IMR-90 (cell line): Measurements from ENCODE around the gene NKX6-1. TPM values are rescaled to one million over a fixed set of nuclear protein-coding genes. Genes with fewer than 3 reads are reported as not detected.

Source experiments
- ATAC-seq: fragments of 200-7000 bp; cut with Tn5 transposase; 2 replicates; pipeline ENCODE4 v1.9.1; 2020; ENCODE audit warnings: low read depth, mild to moderate bottlenecking, moderate library complexity
- BruUV-seq: library from RNA; stranded (reverse); fragments of 400-500 nt; replicated peaks from 2 replicates; lab custom pipeline; 2021; lab: Mats Ljungman, UMichigan
- CTCF ChIA-PET: fragments of 300-600 bp; formaldehyde crosslinking; extraction: SDS; loops from one replicate; lab custom pipeline; 2021; ENCODE audit warnings: antibody characterized with exemption; lab: Yijun Ruan, JAX
- POLR2A ChIA-PET: fragments of 300-600 bp; sonication (Branson Sonifier 250); formaldehyde crosslinking; loops from one replicate; lab custom pipeline; 2022; ENCODE audit warnings: antibody characterized with exemption; ENCODE audit not compliant: unreplicated experiment; lab: Charles Lee
- DNase-seq: peaks from one replicate; pipeline ENCODE4 v3.0.0; 2013
- H2AFZ ChIP-seq: replicated peaks from 2 replicates; pipeline ENCODE3; 2013; ENCODE audit warnings: low read length, mild to moderate bottlenecking; ENCODE audit not compliant: poor library complexity
- H2AK5ac ChIP-seq: 2 replicates; pipeline ENCODE4 v1.6.1; 2013; ENCODE audit warnings: low read depth, low read length, inconsistent platforms
- H2AK9ac ChIP-seq: replicated peaks from 2 replicates; pipeline ENCODE3; 2013; ENCODE audit warnings: mild to moderate bottlenecking, low read depth, low read length, moderate library complexity; ENCODE audit not compliant: poor library complexity
- H2BK120ac ChIP-seq: 2 replicates; pipeline ENCODE4 v1.6.1; 2013; ENCODE audit warnings: low read depth, low read length, inconsistent platforms
- H2BK15ac ChIP-seq: 3 replicates; pipeline ENCODE4 v1.6.1; 2013; ENCODE audit warnings: low read depth, low read length, inconsistent platforms
- H2BK20ac ChIP-seq: 2 replicates; pipeline ENCODE4 v1.6.1; 2013; ENCODE audit warnings: low read depth, mild to moderate bottlenecking, inconsistent platforms, low read length, moderate library complexity
- H2BK5ac ChIP-seq: 2 replicates; pipeline ENCODE4 v1.6.1; 2013; ENCODE audit warnings: mild to moderate bottlenecking, low read depth, low read length, inconsistent platforms; ENCODE audit not compliant: poor library complexity, severe bottlenecking
- H3K14ac ChIP-seq: replicated peaks from 2 replicates; pipeline ENCODE4 v1.6.1; 2013; ENCODE audit warnings: low read depth, low read length, inconsistent platforms
- H3K18ac ChIP-seq: 2 replicates; pipeline ENCODE4 v1.6.1; 2013; ENCODE audit warnings: low read depth, low read length, control low read depth
- H3K23ac ChIP-seq: 2 replicates; pipeline ENCODE4 v1.6.1; 2013; ENCODE audit warnings: low read depth, low read length, inconsistent platforms
- H3K27ac ChIP-seq: 2 replicates; pipeline ENCODE4 v1.5.1; 2013; ENCODE audit warnings: mild to moderate bottlenecking, control low read depth, low read length; ENCODE audit not compliant: insufficient read depth
- H3K27me3 ChIP-seq: 2 replicates; pipeline ENCODE4 v1.6.1; 2013; ENCODE audit warnings: low read length; ENCODE audit not compliant: control insufficient read depth, insufficient read depth
- H3K36me3 ChIP-seq: 2 replicates; pipeline ENCODE4 v1.6.1; 2013; ENCODE audit warnings: low read length, mixed read lengths; ENCODE audit not compliant: control insufficient read depth, insufficient read depth
- H3K4ac ChIP-seq: 2 replicates; pipeline ENCODE4 v1.6.1; 2013; ENCODE audit warnings: low read depth, low read length, inconsistent platforms
- H3K4me1 ChIP-seq: 2 replicates; pipeline ENCODE4 v1.6.1; 2013; ENCODE audit warnings: low read length, mixed read lengths; ENCODE audit not compliant: control insufficient read depth, insufficient read depth
- H3K4me2 ChIP-seq: 2 replicates; pipeline ENCODE4 v1.6.1; 2013; ENCODE audit warnings: low read depth, mild to moderate bottlenecking, control low read depth, low read length, moderate library complexity
- H3K4me3 ChIP-seq: 2 replicates; pipeline ENCODE4 v1.5.1; 2013; ENCODE audit warnings: low read depth, mild to moderate bottlenecking, control low read depth, low read length, moderate library complexity; ENCODE audit not compliant: insufficient read depth
- H3K56ac ChIP-seq: 2 replicates; pipeline ENCODE4 v1.6.1; 2013; ENCODE audit warnings: low read length, inconsistent platforms; ENCODE audit not compliant: insufficient read depth; ENCODE audit errors: extremely low read depth
- H3K79me1 ChIP-seq, 2 experiments: 2 replicates each; pipeline ENCODE4 v1.6.1; 2013; ENCODE audit warnings: low read length in 2 of 2, inconsistent platforms in 1 of 2, low read depth in 1 of 2
- H3K9ac ChIP-seq: 2 replicates; pipeline ENCODE4 v1.6.1; 2013; ENCODE audit warnings: low read depth, low read length, control low read depth
- H3K9me1 ChIP-seq: 2 replicates; pipeline ENCODE4 v1.6.1; 2013; ENCODE audit warnings: low read length, inconsistent platforms; ENCODE audit not compliant: insufficient read depth
- H3K9me3 ChIP-seq: 2 replicates; pipeline ENCODE4 v1.6.1; 2013; ENCODE audit warnings: low read length; ENCODE audit not compliant: control insufficient read depth, insufficient read depth
- H4K20me1 ChIP-seq: 2 replicates; pipeline ENCODE4 v1.6.1; 2013; ENCODE audit warnings: low read length, inconsistent platforms; ENCODE audit not compliant: insufficient read depth
- H4K5ac ChIP-seq: 2 replicates; pipeline ENCODE4 v1.6.1; 2013; ENCODE audit warnings: mild to moderate bottlenecking, low read depth, low read length, control low read depth
- H4K8ac ChIP-seq, 2 experiments: 2 replicates each; pipeline ENCODE4 v1.6.1; 2013; ENCODE audit warnings: low read depth in 2 of 2, low read length in 2 of 2, control low read depth in 1 of 2, inconsistent platforms in 1 of 2
- H4K91ac ChIP-seq: 2 replicates; pipeline ENCODE4 v1.6.1; 2013; ENCODE audit warnings: low read depth, low read length, inconsistent platforms; ENCODE audit not compliant: insufficient read depth
- CHD1 ChIP-seq: IDR thresholded peaks from 2 replicates; pipeline ENCODE4 v1.6.1; 2012; ENCODE audit warnings: low read depth, low read length, improper control_type of control experiment
- FOS ChIP-seq: fragments of 150-350 bp; IDR thresholded peaks from 2 replicates; pipeline ENCODE4 v1.6.1; 2016; ENCODE audit warnings: low read depth, low read length
- MAZ ChIP-seq: IDR thresholded peaks from 2 replicates; pipeline ENCODE4 v1.6.1; 2012; ENCODE audit warnings: low read depth, mild to moderate bottlenecking, low read length, improper control_type of control experiment, moderate library complexity, borderline replicate concordance
- POLR2A ChIP-seq: IDR thresholded peaks from 2 replicates; pipeline ENCODE4 v1.6.1; 2012; ENCODE audit warnings: mild to moderate bottlenecking, low read depth, low read length
- RAD21 ChIP-seq: IDR thresholded peaks from 2 replicates; pipeline ENCODE4 v1.6.1; 2012; ENCODE audit warnings: low read length, improper control_type of control experiment
- RCOR1 ChIP-seq: IDR thresholded peaks from 2 replicates; pipeline ENCODE4 v1.6.1; 2012; ENCODE audit warnings: mild to moderate bottlenecking, low read length, improper control_type of control experiment; ENCODE audit not compliant: insufficient replicate concordance
- SMC3 ChIP-seq: fragments of 150-350 bp; IDR thresholded peaks from 2 replicates; pipeline ENCODE4 v1.6.1; 2016; ENCODE audit warnings: low read depth, mild to moderate bottlenecking, antibody characterized with exemption, low read length, moderate library complexity
- WGBS, 2 experiments: methylation state at CpG; one replicate each; pipeline versions ENCODE4 v1.1.5 to v1.1.7; 2013; ENCODE audit warnings: missing lambda C conversion rate in 2 of 2; ENCODE audit not compliant: insufficient read length in 1 of 2; ENCODE audit errors: extremely low coverage in 2 of 2; 5-methylcytosine and 5-hydroxymethylcytosine counted together
- dilution Hi-C: fragments of 300-500 bp; cut with HindIII; formaldehyde crosslinking; loops from one replicate; pipeline ENCODE4 v1.14.3; 2018; ENCODE audit warnings: low sequenced_read_pairs; ENCODE audit not compliant: unreplicated experiment
- in situ Hi-C: fragments of 300-500 bp; cut with MboI; formaldehyde crosslinking; loops from 3 replicates; pipeline ENCODE4 v1.14.3; 2019; ENCODE audit warnings: low sequenced_read_pairs, inconsistent platforms, mixed read lengths
- intact Hi-C: fragments of 100-400 bp; cut with micrococcal nuclease; formaldehyde crosslinking; loops from 2 replicates; pipeline ENCODE4 v1.10.0; 2022
- polyA plus RNA-seq, 3 experiments: library from polyadenylated mRNA; depleted of rRNA; stranded (reverse); fragments of >200 nt; gene quantifications; 2 replicates each; pipeline ENCODE4 v1.2.3, GENCODE V29; 2012; ENCODE audit warnings: low replicate concordance in 1 of 3
- total RNA-seq: library from RNA; depleted of rRNA; stranded (reverse); fragments of >200 nt; gene quantifications from 2 replicates; pipeline ENCODE4 v1.2.3, GENCODE V29; 2012
- TF ChIP-seq, protein P1 (sequence below): fragments of 150-350 bp; IDR thresholded peaks from 2 replicates; pipeline ENCODE4 v1.6.1; 2016; ENCODE audit warnings: low read depth, mild to moderate bottlenecking, low read length, moderate library complexity, borderline replicate concordance
- TF ChIP-seq, protein P2 (sequence below): conservative IDR thresholded peaks from 2 replicates; pipeline ENCODE4 v1.5.1; 2012; ENCODE audit warnings: mild to moderate bottlenecking, low read depth, low read length, improper control_type of control experiment
- TF ChIP-seq, protein P3 (sequence below): fragments of 150-350 bp; IDR thresholded peaks from 2 replicates; pipeline ENCODE4 v1.6.1; 2017; ENCODE audit warnings: mild to moderate bottlenecking, antibody characterized with exemption, low read length, low read depth

NKX6-1 gene
- total and polyA plus RNA-seq, 2 of the 4 experiments (the other 2 are of a cell fraction): under 0.01 to 0.24 TPM

DNA sequence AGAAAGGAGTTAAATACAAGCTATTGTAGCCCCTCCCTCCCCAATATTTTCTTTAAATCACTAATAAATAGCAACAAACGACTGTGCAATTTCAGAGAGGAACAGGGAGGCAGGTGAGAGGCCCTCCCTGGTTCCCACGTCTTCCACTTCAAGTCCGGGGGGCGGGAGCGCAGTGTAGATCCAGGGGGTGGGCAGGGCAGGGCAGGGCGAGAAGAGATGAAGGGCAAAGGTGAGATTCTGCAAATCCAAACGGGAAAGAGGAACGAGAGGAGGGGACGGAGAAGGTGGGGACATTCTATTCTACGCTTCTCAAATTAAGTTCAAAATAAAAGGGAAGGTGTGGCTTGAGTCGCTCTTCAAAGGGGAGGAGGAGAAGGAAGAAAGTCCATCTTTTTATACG, 6.8 kb downstream of the NKX6-1 start:
- H3K18ac ChIP-seq: no peak overlapping the region
- H3K4me3 ChIP-seq: no peak overlapping the region
- H3K9me3 ChIP-seq: peaks cover 19% of the 10 kb centered on the region
- no peak overlapping the region for H3K23ac ChIP-seq
- in situ Hi-C loops (no loop called here), dilution Hi-C loops (no loop called here), intact Hi-C loops (no loop called here)
- no peaks in the 10 kb centered on the region for H4K20me1 ChIP-seq
- H3K4me2 ChIP-seq: no peak overlapping the region
- H3K9ac ChIP-seq: no peak overlapping the region
- no peak for ATAC-seq
- H3K9me1 ChIP-seq: no peaks in the 10 kb centered on the region
- H2AK5ac ChIP-seq: no peak overlapping the region
- no peak overlapping the region for H2BK20ac ChIP-seq
- no peaks in the 10 kb centered on the region for H3K79me1 ChIP-seq
- no peak overlapping the region for H2BK120ac ChIP-seq
- H4K91ac ChIP-seq: no peak overlapping the region
- no peaks in the 10 kb centered on the region; the same call in 1 of the 2 replicates for H3K4me1 ChIP-seq
- H2BK15ac ChIP-seq: no peak overlapping the region
- peaks cover 53% of the 10 kb centered on the region for H3K27me3 ChIP-seq
- no TSS peak for BruUV-seq
- no peak for DNase-seq
- no peak overlapping the region for H4K5ac ChIP-seq
- H4K8ac ChIP-seq: no peak overlapping the region
- TF ChIP-seq FOS: no peak
- no peak for TF ChIP-seq CHD1
- TF ChIP-seq, protein P1, sequence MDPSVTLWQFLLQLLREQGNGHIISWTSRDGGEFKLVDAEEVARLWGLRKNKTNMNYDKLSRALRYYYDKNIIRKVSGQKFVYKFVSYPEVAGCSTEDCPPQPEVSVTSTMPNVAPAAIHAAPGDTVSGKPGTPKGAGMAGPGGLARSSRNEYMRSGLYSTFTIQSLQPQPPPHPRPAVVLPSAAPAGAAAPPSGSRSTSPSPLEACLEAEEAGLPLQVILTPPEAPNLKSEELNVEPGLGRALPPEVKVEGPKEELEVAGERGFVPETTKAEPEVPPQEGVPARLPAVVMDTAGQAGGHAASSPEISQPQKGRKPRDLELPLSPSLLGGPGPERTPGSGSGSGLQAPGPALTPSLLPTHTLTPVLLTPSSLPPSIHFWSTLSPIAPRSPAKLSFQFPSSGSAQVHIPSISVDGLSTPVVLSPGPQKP: no peak
- no peak for TF ChIP-seq SMC3
- no peak for TF ChIP-seq MAZ
- no peak for TF ChIP-seq RAD21
- TF ChIP-seq, protein P2, sequence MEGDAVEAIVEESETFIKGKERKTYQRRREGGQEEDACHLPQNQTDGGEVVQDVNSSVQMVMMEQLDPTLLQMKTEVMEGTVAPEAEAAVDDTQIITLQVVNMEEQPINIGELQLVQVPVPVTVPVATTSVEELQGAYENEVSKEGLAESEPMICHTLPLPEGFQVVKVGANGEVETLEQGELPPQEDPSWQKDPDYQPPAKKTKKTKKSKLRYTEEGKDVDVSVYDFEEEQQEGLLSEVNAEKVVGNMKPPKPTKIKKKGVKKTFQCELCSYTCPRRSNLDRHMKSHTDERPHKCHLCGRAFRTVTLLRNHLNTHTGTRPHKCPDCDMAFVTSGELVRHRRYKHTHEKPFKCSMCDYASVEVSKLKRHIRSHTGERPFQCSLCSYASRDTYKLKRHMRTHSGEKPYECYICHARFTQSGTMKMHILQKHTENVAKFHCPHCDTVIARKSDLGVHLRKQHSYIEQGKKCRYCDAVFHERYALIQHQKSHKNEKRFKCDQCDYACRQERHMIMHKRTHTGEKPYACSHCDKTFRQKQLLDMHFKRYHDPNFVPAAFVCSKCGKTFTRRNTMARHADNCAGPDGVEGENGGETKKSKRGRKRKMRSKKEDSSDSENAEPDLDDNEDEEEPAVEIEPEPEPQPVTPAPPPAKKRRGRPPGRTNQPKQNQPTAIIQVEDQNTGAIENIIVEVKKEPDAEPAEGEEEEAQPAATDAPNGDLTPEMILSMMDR: no peak
- no peak for TF ChIP-seq RCOR1
- TF ChIP-seq, protein P3, sequence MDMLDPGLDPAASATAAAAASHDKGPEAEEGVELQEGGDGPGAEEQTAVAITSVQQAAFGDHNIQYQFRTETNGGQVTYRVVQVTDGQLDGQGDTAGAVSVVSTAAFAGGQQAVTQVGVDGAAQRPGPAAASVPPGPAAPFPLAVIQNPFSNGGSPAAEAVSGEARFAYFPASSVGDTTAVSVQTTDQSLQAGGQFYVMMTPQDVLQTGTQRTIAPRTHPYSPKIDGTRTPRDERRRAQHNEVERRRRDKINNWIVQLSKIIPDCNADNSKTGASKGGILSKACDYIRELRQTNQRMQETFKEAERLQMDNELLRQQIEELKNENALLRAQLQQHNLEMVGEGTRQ: no peak
- TF ChIP-seq POLR2A: no peak
- H3K56ac ChIP-seq: no peak overlapping the region
- no peak overlapping the region for H2BK5ac ChIP-seq
- POLR2A ChIA-PET: no interaction called here
- H3K27ac ChIP-seq: no peak overlapping the region
- no peak overlapping the region for H3K14ac ChIP-seq
- CTCF ChIA-PET: interaction anchor here (1.3 kb wide), 2 partner anchors 10 to 37 kb away, joined by 3 to 7 read pairs; no protein-coding TSS in a partner anchor
- H2AK9ac ChIP-seq: no peak overlapping the region
- 54% methylated on average over 5 of the region's 12 CpGs; no CpG with 5 or more reads in 1 of the 2 experiments for WGBS, 2 experiments
- H3K36me3 ChIP-seq: no peaks in the 10 kb centered on the region
- no peak overlapping the region for H2AFZ ChIP-seq
- no peak overlapping the region for H3K4ac ChIP-seq
